Germinal center (tissue), 1 donor: ENCODE results near the gene SLCO4A1.
"Not testable (repeated sequence)": the region's sequence is repeated elsewhere in the genome, so short reads cannot be mapped to it uniquely, and the experiment has no call there.

Source experiments
- DNase-seq: peaks from one replicate; pipeline ENCODE4 v3.0.0; 2012; ENCODE audit warnings: mixed read lengths, low spot score

The SLCO4A1 gene

GRCh38 chr20:62622877-62623487 is 19.3 kb upstream of the SLCO4A1 start:
- no peak for DNase-seq

- peak; percentile 98 for DNase-seq
Measured at GRCh38 chr20:62623488-62624324, 18.6 kb upstream of the SLCO4A1 start.

- peak; percentile 89 for DNase-seq
Measured at GRCh38 chr20:62624325-62624690, 18.0 kb upstream of the SLCO4A1 start.

GRCh38 chr20:62624719-62625453 is 17.4 kb upstream of the SLCO4A1 start:
- DNase-seq = no peak

GRCh38 chr20:62625516-62625915 is 16.8 kb upstream of the SLCO4A1 start:
- DNase-seq = no peak

- DNase-seq = no peak
Measured at GRCh38 chr20:62625921-62626547, 16.3 kb upstream of the SLCO4A1 start.

GRCh38 chr20:62627425-62627824 is 14.9 kb upstream of the SLCO4A1 start:
- not testable (repeated sequence) for DNase-seq

GRCh38 chr20:62627901-62628612 is 14.2 kb upstream of the SLCO4A1 start:
- DNase-seq = peak; percentile 55

GRCh38 chr20:62628691-62629090 is 13.6 kb upstream of the SLCO4A1 start:
- no peak for DNase-seq

GRCh38 chr20:62629864-62630470 is 12.3 kb upstream of the SLCO4A1 start:
- no peak for DNase-seq

GRCh38 chr20:62631336-62632308 is 10.7 kb upstream of the SLCO4A1 start:
- DNase-seq = no peak

GRCh38 chr20:62632575-62633090 is 9.7 kb upstream of the SLCO4A1 start:
- DNase-seq = no peak

- DNase-seq = no peak
Measured at GRCh38 chr20:62633598-62634329, 8.5 kb upstream of the SLCO4A1 start.

GRCh38 chr20:62634330-62634967 is 7.9 kb upstream of the SLCO4A1 start:
- no peak for DNase-seq

GRCh38 chr20:62635232-62635631 is 7.1 kb upstream of the SLCO4A1 start:
- no peak for DNase-seq

GRCh38 chr20:62635852-62636251 is 6.5 kb upstream of the SLCO4A1 start:
- no peak for DNase-seq

- no peak for DNase-seq
Measured at GRCh38 chr20:62636446-62636845, 5.9 kb upstream of the SLCO4A1 start.

- DNase-seq = no peak
Measured at GRCh38 chr20:62637110-62637509, 5.2 kb upstream of the SLCO4A1 start.
